Measurements from ENCODE around the gene STAT4.

The STAT4 gene

GRCh38 chr2:191145769-191146471 is 4.9 kb downstream of the STAT4 start:
- DNase-seq (ENCODE audit: low spot score) = no peak

GRCh38 chr2:191144217-191144616 is 6.6 kb downstream of the STAT4 start:
- no peak for DNase-seq (ENCODE audit: low spot score)

GRCh38 chr2:191143791-191144190 is 7.0 kb downstream of the STAT4 start:
- DNase-seq (ENCODE audit: low spot score) = no peak

GRCh38 chr2:191128911-191129304 is 21.9 kb downstream of the STAT4 start:
- no peak for DNase-seq (ENCODE audit: low spot score)

GRCh38 chr2:191128172-191128910 is 22.5 kb downstream of the STAT4 start:
- DNase-seq (ENCODE audit: low spot score) = no peak

- DNase-seq (ENCODE audit: low spot score) = no peak
Measured at GRCh38 chr2:191127235-191127634, 23.6 kb downstream of the STAT4 start.

- DNase-seq (ENCODE audit: low spot score) = no peak
Measured at GRCh38 chr2:191126386-191127085, 24.3 kb downstream of the STAT4 start.

GRCh38 chr2:191125646-191126045 is 25.1 kb downstream of the STAT4 start:
- DNase-seq (ENCODE audit: low spot score) = no peak

- DNase-seq (ENCODE audit: low spot score) = no peak
Measured at GRCh38 chr2:191122638-191123294, 28.0 kb downstream of the STAT4 start.

GRCh38 chr2:191117341-191117740 is 33.5 kb downstream of the STAT4 start:
- DNase-seq (ENCODE audit: low spot score) = no peak

- no peak for DNase-seq (ENCODE audit: low spot score)
Measured at GRCh38 chr2:191115804-191116203, 35.0 kb downstream of the STAT4 start.

- DNase-seq (ENCODE audit: low spot score) = no peak
Measured at GRCh38 chr2:191115391-191115790, 35.4 kb downstream of the STAT4 start.

- no peak for DNase-seq (ENCODE audit: low spot score)
Measured at GRCh38 chr2:191114403-191114886, 36.3 kb downstream of the STAT4 start.

- DNase-seq (ENCODE audit: low spot score) = no peak
Measured at GRCh38 chr2:191113761-191114160, 37.0 kb downstream of the STAT4 start.

- no peak for DNase-seq (ENCODE audit: low spot score)
Measured at GRCh38 chr2:191112448-191112901, 38.3 kb downstream of the STAT4 start.

- DNase-seq (ENCODE audit: low spot score) = no peak
Measured at GRCh38 chr2:191109888-191110287, 40.9 kb downstream of the STAT4 start.

GRCh38 chr2:191108331-191108730 is 42.5 kb downstream of the STAT4 start:
- DNase-seq (ENCODE audit: low spot score) = no peak

GRCh38 chr2:191105082-191105481 is 45.7 kb downstream of the STAT4 start:
- DNase-seq (ENCODE audit: low spot score) = no peak

GRCh38 chr2:191103774-191104173 is 47.0 kb downstream of the STAT4 start:
- DNase-seq (ENCODE audit: low spot score) = no peak

GRCh38 chr2:191100216-191100615 is 50.6 kb downstream of the STAT4 start:
- DNase-seq (ENCODE audit: low spot score) = no peak

GRCh38 chr2:191087311-191087710 is 63.5 kb downstream of the STAT4 start:
- DNase-seq (ENCODE audit: low spot score) = no peak

- no peak for DNase-seq (ENCODE audit: low spot score)
Measured at GRCh38 chr2:191086706-191087105, 64.1 kb downstream of the STAT4 start.

Measured in SK-N-DZ (cell line).